Measurements from ENCODE around the gene C1orf116. TPM values are rescaled to one million over a fixed set of nuclear protein-coding genes. Genes with fewer than 3 reads are reported as not detected.
A peak's percentile ranks its signal among the peaks of the same experiment; 100 is the strongest.

Gene C1orf116
- total and polyA plus RNA-seq, 12 donors, result 0.07 to 1.5 (median 0.64) TPM

DNA sequence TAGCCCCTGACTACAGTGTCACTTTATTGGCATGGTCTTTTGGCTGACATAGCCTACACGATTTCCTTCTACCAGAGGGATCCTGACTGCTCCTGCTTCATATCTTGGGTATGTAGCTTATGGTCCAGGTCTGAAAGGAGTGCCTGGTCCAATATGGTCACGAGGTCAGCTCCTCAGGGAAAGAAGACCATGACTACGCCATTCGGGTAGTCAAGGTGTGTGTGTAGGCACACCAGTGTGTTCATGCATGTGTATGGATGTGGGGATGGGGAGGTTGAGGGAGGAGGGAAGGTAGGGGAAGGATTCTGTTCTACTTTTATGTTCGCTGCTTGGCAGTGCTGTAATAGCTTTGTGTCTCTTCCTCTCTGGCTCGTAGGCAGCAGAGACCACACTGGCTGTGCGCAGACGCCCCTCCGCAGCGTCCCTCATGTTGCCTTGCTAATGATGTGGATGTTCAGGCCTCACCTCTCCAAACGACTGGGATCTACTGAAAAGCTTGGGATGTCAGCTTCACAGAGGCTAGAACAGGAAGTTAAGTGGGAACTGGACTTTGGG is 46.1 kb upstream of the C1orf116 start:
- no peak overlapping the region for H3K27ac ChIP-seq
- WGBS, 2 donors, result 85 to 86% methylated on average over 11 of the region's 11 CpGs
- TF ChIP-seq, protein P1, sequence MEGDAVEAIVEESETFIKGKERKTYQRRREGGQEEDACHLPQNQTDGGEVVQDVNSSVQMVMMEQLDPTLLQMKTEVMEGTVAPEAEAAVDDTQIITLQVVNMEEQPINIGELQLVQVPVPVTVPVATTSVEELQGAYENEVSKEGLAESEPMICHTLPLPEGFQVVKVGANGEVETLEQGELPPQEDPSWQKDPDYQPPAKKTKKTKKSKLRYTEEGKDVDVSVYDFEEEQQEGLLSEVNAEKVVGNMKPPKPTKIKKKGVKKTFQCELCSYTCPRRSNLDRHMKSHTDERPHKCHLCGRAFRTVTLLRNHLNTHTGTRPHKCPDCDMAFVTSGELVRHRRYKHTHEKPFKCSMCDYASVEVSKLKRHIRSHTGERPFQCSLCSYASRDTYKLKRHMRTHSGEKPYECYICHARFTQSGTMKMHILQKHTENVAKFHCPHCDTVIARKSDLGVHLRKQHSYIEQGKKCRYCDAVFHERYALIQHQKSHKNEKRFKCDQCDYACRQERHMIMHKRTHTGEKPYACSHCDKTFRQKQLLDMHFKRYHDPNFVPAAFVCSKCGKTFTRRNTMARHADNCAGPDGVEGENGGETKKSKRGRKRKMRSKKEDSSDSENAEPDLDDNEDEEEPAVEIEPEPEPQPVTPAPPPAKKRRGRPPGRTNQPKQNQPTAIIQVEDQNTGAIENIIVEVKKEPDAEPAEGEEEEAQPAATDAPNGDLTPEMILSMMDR (IDR thresholded peaks at IDR 0.05), result no peak
- intact Hi-C loops (cut with DNase I), result loop anchor here in 2 of 10 donors (10.0 kb wide), 2 partner anchors 154 to 444 kb away; partner anchors contain the start of genes DYRK3 (in 1 of the 2) and FCMR (in 1 of the 2)
- ATAC-seq, result peak in 1 of 8 donors; percentile 45
- no peak overlapping the region for H3K4me3 ChIP-seq
- DNase-seq, result no peak
- no peaks in the 10 kb centered on the region for H3K9me3 ChIP-seq
- H3K36me3 ChIP-seq, result peaks cover 0 to 71% (median 5%) of the 10 kb centered on the region in 9 donors
- peaks cover 0 to 48% (median 21%) of the 10 kb centered on the region in 9 donors for H3K4me1 ChIP-seq
- no peaks in the 10 kb centered on the region for H3K27me3 ChIP-seq

DNA sequence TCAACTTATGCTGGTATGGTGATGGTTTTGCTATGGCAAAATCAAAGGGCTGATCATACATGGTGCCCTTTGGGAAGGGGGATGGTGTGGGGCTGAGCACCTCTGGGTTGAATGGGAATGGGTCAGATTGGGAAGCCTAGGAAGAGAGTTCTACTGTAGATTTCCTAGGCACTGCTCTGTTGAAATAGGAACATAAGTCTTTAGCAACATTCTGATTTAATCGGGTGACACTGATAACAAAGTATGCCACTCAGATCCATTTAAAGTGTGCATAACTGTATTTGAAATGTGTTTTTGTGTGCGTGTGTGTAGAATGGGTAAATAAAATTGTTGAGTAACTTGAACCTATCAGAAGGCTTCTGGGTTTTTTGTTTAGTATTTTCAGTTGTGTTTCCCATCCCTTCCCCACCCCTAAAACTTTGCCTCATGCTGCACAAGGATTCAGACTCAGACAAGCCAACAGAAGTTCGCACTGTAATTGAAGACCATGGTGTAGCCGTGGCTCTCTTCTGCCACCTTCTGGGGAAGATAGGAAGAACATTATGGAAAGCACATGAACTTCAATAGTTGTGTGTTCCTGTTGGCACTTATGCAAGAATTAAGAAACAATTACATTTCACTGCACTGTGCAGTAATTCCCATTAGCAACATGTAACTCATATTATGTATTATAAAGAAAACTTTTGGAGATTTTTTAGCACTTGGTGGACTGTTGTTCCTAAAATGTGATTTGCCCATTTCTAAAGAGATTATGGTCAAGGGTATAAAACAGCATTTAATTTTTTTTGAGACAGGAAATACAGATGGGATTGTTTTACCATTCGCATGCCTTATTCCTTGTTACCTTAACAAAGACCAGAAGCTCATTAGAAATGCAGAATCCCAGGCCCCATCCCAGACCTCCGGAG is 45.2 kb upstream of the C1orf116 start:
- DNase-seq (peak in 1 of 2 donors; percentile 74), ATAC-seq (peak; percentile 62 to 86 (median 80))
- WGBS, 2 donors, result 29 to 36% methylated on average over 6 of the region's 6 CpGs
- H3K4me3 ChIP-seq, result no peak overlapping the region
- no peaks in the 10 kb centered on the region for H3K27me3 ChIP-seq
- TF ChIP-seq, protein P1 (IDR thresholded peaks at IDR 0.05), result peak; percentile 71 to 94 (median 88)
- H3K27ac ChIP-seq, result peak overlapping the region in 5 of 10 donors; percentile 12 to 69 (median 42)
- peaks cover 0 to 80% (median 5%) of the 10 kb centered on the region in 9 donors for H3K36me3 ChIP-seq
- intact Hi-C loops (cut with DNase I), result loop anchor here in 3 of 10 donors (1.0 to 10.0 kb wide), 4 partner anchors 27 to 443 kb away; partner anchors contain the start of genes DYRK3 (in 1 of the 3), FCMR (in 1 of the 3) and YOD1 (in 1 of the 3)
- peaks cover 0 to 58% (median 21%) of the 10 kb centered on the region in 9 donors for H3K4me1 ChIP-seq
- no peaks in the 10 kb centered on the region for H3K9me3 ChIP-seq

DNA sequence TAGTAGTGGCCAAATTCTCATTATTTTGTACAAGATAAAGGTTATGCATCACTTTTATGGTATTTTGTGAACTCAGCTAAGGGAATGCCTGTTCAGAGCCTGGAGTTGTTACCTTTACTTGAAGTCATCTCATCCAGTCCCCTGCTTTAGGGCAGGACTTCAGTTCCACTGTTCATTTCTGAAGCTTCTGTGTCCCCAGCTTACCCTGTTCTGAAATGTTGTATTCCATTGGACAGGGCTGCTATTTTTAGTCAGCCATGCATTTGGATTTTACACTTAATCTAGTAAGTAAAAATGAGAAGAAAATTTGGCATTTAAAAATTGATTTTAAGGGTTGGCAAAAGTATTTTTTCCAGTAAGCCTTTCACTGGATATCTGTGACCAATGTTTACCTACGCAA is 44.5 kb upstream of the C1orf116 start:
- 97 to 98% methylated on average over 1 of the region's 1 CpG for WGBS, 2 donors
- DNase-seq, result no peak
- H3K9me3 ChIP-seq, result no peaks in the 10 kb centered on the region
- peak overlapping the region in 5 of 10 donors; percentile 12 to 69 (median 42) for H3K27ac ChIP-seq
- intact Hi-C loops (cut with DNase I), result loop anchor here in 3 of 10 donors (1.0 to 10.0 kb wide), 4 partner anchors 26 to 442 kb away; partner anchors contain the start of genes DYRK3 (in 1 of the 3), FCMR (in 1 of the 3) and YOD1 (in 1 of the 3)
- peak in 3 of 8 donors; percentile 53 to 74 (median 67) for ATAC-seq
- TF ChIP-seq, protein P1 (IDR thresholded peaks at IDR 0.05), result no peak
- H3K4me1 ChIP-seq, result peaks cover 0 to 65% (median 21%) of the 10 kb centered on the region in 9 donors
- peaks cover 0 to 85% (median 12%) of the 10 kb centered on the region in 9 donors for H3K36me3 ChIP-seq
- no peak overlapping the region for H3K4me3 ChIP-seq
- no peaks in the 10 kb centered on the region for H3K27me3 ChIP-seq
